Fibroblast of mammary gland (primary cell): Measurements from ENCODE around the gene ITGAE.
"Not testable (repeated sequence)": the region's sequence is repeated elsewhere in the genome, so short reads cannot be mapped to it uniquely, and the experiment has no call there.

Experiments used
- DNase-seq: peaks from one replicate; pipeline ENCODE4 v3.0.0-alpha.2; 2010; ENCODE audit warnings: low read depth
- H3K4me3 ChIP-seq: 2 replicates; pipeline ENCODE4 v1.5.1; 2011; ENCODE audit warnings: low read depth, mild to moderate bottlenecking, low read length, moderate library complexity; ENCODE audit not compliant: control insufficient read depth
- TF ChIP-seq, protein P1 (sequence below): conservative IDR thresholded peaks from 2 replicates; pipeline ENCODE4 v1.5.1; 2011; ENCODE audit warnings: low read depth, low read length, inconsistent platforms; ENCODE audit not compliant: control insufficient read depth, insufficient read depth

Gene ITGAE

GRCh38 chr17:3708366-3708765 lies 92.6 kb downstream of the ITGAE start:
- H3K4me3 ChIP-seq: no peak overlapping the region
- TF ChIP-seq, protein P1, sequence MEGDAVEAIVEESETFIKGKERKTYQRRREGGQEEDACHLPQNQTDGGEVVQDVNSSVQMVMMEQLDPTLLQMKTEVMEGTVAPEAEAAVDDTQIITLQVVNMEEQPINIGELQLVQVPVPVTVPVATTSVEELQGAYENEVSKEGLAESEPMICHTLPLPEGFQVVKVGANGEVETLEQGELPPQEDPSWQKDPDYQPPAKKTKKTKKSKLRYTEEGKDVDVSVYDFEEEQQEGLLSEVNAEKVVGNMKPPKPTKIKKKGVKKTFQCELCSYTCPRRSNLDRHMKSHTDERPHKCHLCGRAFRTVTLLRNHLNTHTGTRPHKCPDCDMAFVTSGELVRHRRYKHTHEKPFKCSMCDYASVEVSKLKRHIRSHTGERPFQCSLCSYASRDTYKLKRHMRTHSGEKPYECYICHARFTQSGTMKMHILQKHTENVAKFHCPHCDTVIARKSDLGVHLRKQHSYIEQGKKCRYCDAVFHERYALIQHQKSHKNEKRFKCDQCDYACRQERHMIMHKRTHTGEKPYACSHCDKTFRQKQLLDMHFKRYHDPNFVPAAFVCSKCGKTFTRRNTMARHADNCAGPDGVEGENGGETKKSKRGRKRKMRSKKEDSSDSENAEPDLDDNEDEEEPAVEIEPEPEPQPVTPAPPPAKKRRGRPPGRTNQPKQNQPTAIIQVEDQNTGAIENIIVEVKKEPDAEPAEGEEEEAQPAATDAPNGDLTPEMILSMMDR: no peak
- no peak for DNase-seq

- H3K4me3 ChIP-seq, DNase-seq: not testable (repeated sequence)
Observed at GRCh38 chr17:3705718-3705984, 95.3 kb downstream of the ITGAE start.

- DNase-seq: no peak
- TF ChIP-seq, protein P1: no peak
- no peak overlapping the region for H3K4me3 ChIP-seq
Observed at GRCh38 chr17:3704931-3705717, 95.9 kb downstream of the ITGAE start.

DNA sequence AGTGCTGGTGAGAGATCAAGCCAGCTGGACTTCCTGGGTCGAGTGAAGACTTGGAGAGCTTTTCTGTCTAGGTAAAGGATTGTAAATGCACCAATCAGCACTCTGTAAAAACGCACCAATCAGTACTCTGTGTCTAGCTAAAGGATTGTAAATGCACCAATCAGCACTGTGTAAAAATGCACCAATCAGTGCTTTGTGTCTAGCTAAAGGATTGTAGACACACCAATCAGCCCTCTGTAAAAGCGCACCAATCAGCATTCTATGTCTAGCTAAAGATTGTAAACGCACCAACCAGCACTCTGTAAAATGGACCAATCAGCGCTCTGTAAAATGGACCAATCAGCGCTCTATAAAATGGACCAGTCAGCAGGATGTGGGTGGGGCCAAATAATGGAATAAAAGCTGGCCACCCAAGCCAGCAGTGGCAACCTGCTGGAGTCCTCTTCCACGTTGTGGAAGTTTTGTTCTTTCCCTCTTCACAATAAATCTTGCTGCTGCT lies 98.9 kb downstream of the ITGAE start:
- not testable (repeated sequence) for DNase-seq, H3K4me3 ChIP-seq

DNA sequence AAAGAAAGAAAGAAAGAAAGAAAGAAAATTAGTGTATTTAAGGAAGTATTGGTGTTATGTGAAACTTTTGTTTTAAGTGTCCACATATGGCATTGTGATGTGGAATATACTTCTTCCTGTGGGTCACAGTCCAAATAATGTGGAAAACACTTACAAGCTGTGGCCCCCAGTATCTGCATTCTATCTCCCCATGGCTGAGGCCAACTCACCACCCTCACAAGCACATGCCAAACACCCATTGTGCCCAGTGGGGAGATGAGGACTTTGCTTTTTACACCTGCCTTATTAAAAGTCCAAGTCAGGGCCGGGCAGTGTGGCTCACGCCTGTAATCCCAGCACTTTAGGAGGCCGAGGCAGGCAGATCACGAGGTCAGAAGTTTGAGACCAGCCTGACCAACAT lies 101.0 kb downstream of the ITGAE start:
- no peak overlapping the region for H3K4me3 ChIP-seq
- TF ChIP-seq, protein P1: no peak
- no peak for DNase-seq

DNA sequence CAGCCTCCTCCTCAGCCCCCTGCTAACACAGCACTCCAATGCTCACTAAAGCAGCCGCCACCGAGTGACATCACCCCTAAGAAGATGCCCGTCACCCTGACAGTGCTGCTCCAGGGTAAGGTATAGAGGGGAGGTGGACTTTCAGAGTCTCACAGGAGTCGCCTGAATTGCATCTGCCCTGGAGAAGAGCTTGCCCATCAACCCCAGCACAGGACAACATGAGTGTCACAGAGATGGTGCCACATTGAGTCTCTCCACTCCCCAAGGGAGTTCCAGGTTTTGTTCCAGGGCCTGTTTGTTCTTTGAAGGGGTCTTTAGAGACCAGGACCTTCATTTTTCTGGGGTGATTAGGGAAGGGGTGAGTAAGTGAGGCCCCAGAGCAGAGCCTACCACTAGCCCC lies 102.8 kb downstream of the ITGAE start:
- no peak overlapping the region for H3K4me3 ChIP-seq
- TF ChIP-seq, protein P1: no peak
- no peak for DNase-seq

- TF ChIP-seq, protein P1: no peak
- no peak overlapping the region for H3K4me3 ChIP-seq
- DNase-seq: no peak
Observed at GRCh38 chr17:3697103-3697476, 103.9 kb downstream of the ITGAE start.
